AG10803 (cell line): ENCODE data around the gene GAGE10.

Experiments
- DNase-seq: peaks from one replicate; pipeline ENCODE4 v3.0.0; 2010; ENCODE audit warnings: low read depth
- H3K4me3 ChIP-seq: 2 replicates; pipeline ENCODE4 v1.5.1; 2011; ENCODE audit warnings: mild to moderate bottlenecking, low read length, control low read depth
- CTCF ChIP-seq: conservative IDR thresholded peaks from 2 replicates; pipeline ENCODE4 v1.5.1; 2011; ENCODE audit warnings: mild to moderate bottlenecking, low read length, control low read depth, inconsistent platforms

Gene GAGE10

GRCh38 chrX:49269010-49269766 is 34.3 kb upstream of the GAGE10 start:
- peak overlapping the region; percentile 75 for H3K4me3 ChIP-seq
- no peak for TF ChIP-seq CTCF
- peak; percentile 97 for DNase-seq

- DNase-seq: no peak
- H3K4me3 ChIP-seq: peak within 1 kb of the TSS; percentile 75
- TF ChIP-seq CTCF: no peak
These were observed 33.6 kb upstream of the GAGE10 start, which contains the start of gene PPP1R3F for GRCh38 chrX:49269767-49270248. Gene PPP1R3F, plus strand, starts transcription at chrX:49269793. Its CDS starts 77 bp downstream, at chrX:49269870.

- H3K4me3 ChIP-seq: peak overlapping the region; percentile 68
- no peak for TF ChIP-seq CTCF
- no peak for DNase-seq
These were observed 33.1 kb upstream of the GAGE10 start for GRCh38 chrX:49270249-49270921.

- DNase-seq: no peak
- TF ChIP-seq CTCF: no peak
- no peak overlapping the region for H3K4me3 ChIP-seq
These were observed 32.1 kb upstream of the GAGE10 start for GRCh38 chrX:49271341-49271740.

DNA sequence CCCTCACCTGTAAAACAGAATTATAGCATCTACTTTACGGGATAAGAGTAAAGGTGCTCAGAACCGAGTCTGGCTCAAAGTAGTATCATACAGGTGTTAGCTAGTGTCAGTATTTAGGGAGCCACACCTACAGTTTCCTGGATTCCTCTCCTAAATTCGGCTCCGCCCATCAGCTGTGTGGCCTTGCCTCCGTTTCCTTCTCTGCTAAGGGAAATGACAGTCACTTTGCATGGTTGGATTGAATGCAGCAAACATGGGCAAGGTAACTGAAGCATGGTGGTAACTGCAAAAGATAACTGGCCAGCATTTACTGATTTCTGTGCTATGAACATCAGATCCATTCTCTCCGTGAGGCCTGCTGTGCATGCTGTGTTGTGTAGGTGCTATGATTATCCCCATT is 31.0 kb upstream of the GAGE10 start:
- TF ChIP-seq CTCF: no peak
- no peak overlapping the region for H3K4me3 ChIP-seq
- DNase-seq: no peak

GRCh38 chrX:49273181-49273727 is 30.2 kb upstream of the GAGE10 start:
- no peak for DNase-seq
- no peak for TF ChIP-seq CTCF
- H3K4me3 ChIP-seq: no peak overlapping the region
